Ishikawa (cell line): ENCODE results near the gene ABCA7.

Source experiments
- CEBPB ChIP-seq: IDR thresholded peaks from 2 replicates; pipeline ENCODE4 v1.6.1; 2012
- CREB1 ChIP-seq: IDR thresholded peaks from 2 replicates; pipeline ENCODE4 v1.6.1; 2012; ENCODE audit warnings: low read depth
- EGR1 ChIP-seq: IDR thresholded peaks from 2 replicates; pipeline ENCODE4 v1.6.1; 2012
- EP300 ChIP-seq: IDR thresholded peaks from 2 replicates; pipeline ENCODE4 v1.6.1; 2012; ENCODE audit warnings: borderline replicate concordance
- FOXM1 ChIP-seq: IDR thresholded peaks from 2 replicates; pipeline ENCODE4 v1.6.1; 2012; ENCODE audit warnings: low read depth, borderline replicate concordance
- NFIC ChIP-seq: IDR thresholded peaks from 2 replicates; pipeline ENCODE4 v1.6.1; 2012
- RAD21 ChIP-seq: IDR thresholded peaks from 2 replicates; pipeline ENCODE4 v1.6.1; 2012; ENCODE audit warnings: low read depth
- TAF1 ChIP-seq: IDR thresholded peaks from 2 replicates; pipeline ENCODE4 v1.6.1; 2012; ENCODE audit warnings: low read depth, mild to moderate bottlenecking
- TCF12 ChIP-seq: IDR thresholded peaks from 2 replicates; pipeline ENCODE4 v1.6.1; 2012; ENCODE audit warnings: low read depth
- TEAD4 ChIP-seq: IDR thresholded peaks from 2 replicates; pipeline ENCODE4 v1.6.1; 2012
- YY1 ChIP-seq: IDR thresholded peaks from 2 replicates; pipeline ENCODE4 v1.6.1; 2012; ENCODE audit warnings: low read depth
- ZBTB7A ChIP-seq: IDR thresholded peaks from 2 replicates; pipeline ENCODE4 v1.6.1; 2012; ENCODE audit warnings: low read depth
- TF ChIP-seq, protein P1 (sequence below): IDR thresholded peaks from 2 replicates; pipeline ENCODE4 v1.6.1; 2012; ENCODE audit warnings: low read depth, mild to moderate bottlenecking
- TF ChIP-seq, protein P2 (sequence below): IDR thresholded peaks from 2 replicates; pipeline ENCODE4 v1.6.1; 2012
- TF ChIP-seq, protein P3 (sequence below): IDR thresholded peaks from 2 replicates; pipeline ENCODE4 v1.6.1; 2012

The ABCA7 gene

DNA sequence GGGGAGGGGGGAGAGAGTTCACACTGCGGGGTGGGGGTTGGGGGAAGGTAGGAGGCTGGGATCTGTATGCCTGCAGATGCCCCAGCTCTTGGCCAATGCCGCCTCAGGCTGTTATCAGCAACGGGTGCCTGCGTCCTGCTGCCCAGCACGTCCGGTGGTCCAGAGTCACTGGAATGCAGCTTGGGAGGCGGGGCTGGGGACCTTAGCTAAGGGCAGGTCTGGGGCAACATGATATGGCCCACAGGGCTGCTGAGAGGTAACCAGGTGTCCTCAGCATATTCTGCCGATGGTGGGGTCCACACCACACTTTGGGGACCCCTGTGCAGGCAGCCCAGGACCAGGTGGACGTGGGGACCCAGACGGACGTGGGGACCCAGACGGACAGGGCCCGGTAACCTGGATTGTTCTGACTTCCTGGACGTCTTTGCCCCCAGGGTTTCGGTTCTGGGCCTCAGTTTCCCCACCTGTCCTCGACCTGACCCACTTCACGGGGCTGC, 26.4 kb downstream of the ABCA7 start:
- TF ChIP-seq YY1 = no peak
- TF ChIP-seq, protein P1, sequence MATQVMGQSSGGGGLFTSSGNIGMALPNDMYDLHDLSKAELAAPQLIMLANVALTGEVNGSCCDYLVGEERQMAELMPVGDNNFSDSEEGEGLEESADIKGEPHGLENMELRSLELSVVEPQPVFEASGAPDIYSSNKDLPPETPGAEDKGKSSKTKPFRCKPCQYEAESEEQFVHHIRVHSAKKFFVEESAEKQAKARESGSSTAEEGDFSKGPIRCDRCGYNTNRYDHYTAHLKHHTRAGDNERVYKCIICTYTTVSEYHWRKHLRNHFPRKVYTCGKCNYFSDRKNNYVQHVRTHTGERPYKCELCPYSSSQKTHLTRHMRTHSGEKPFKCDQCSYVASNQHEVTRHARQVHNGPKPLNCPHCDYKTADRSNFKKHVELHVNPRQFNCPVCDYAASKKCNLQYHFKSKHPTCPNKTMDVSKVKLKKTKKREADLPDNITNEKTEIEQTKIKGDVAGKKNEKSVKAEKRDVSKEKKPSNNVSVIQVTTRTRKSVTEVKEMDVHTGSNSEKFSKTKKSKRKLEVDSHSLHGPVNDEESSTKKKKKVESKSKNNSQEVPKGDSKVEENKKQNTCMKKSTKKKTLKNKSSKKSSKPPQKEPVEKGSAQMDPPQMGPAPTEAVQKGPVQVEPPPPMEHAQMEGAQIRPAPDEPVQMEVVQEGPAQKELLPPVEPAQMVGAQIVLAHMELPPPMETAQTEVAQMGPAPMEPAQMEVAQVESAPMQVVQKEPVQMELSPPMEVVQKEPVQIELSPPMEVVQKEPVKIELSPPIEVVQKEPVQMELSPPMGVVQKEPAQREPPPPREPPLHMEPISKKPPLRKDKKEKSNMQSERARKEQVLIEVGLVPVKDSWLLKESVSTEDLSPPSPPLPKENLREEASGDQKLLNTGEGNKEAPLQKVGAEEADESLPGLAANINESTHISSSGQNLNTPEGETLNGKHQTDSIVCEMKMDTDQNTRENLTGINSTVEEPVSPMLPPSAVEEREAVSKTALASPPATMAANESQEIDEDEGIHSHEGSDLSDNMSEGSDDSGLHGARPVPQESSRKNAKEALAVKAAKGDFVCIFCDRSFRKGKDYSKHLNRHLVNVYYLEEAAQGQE = no peak
- no peak for TF ChIP-seq EGR1
- no peak for TF ChIP-seq CEBPB
- no peak for TF ChIP-seq EP300
- no peak for TF ChIP-seq TAF1
- TF ChIP-seq FOXM1 = no peak

DNA sequence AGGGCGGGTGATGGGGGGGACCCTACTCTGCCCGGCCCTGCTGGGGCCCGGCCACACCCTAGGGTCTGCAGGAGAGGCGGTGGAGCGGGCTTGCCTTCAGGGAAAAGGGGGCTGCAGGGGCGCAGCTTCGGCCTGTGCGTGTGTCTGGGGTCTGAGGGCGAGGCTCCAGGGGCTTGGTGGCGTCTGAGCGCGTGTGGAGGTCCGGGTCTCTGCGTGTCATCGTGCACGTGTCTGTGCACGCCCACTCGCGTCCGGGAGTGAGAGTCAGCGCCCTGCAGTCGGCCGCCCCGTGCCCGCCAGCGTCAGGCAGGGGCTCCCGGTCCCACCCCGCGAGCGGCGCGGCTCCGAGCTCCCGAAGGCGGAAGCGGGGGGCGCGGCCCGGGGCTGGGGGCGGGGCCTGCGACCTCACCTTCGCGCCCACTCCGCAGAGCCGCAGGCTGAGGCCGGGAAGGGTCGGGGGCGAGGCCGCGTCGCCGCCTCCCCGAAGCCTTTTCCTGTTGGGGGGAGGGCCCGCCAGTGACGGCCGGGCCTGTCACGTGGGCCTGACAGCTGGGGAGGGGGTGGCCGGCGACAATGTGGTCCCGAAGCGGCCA, 26.9 kb downstream of the ABCA7 start, which contains the start of gene ARHGAP45:
Gene ARHGAP45 (plus strand): TSS at position 420 of the 593 bp plus-strand sequence. CDS start 239 bp downstream, outside the sequence.
- no peak for TF ChIP-seq TCF12
- TF ChIP-seq ZBTB7A = peak; percentile 59; the same call in 1 of the 2 replicates
- TF ChIP-seq, protein P1 = no peak
- TF ChIP-seq, protein P2, sequence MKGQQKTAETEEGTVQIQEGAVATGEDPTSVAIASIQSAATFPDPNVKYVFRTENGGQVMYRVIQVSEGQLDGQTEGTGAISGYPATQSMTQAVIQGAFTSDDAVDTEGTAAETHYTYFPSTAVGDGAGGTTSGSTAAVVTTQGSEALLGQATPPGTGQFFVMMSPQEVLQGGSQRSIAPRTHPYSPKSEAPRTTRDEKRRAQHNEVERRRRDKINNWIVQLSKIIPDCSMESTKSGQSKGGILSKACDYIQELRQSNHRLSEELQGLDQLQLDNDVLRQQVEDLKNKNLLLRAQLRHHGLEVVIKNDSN = peak; percentile 80
- no peak for TF ChIP-seq TAF1
- TF ChIP-seq RAD21 = no peak
- no peak for TF ChIP-seq CREB1
- no peak for TF ChIP-seq YY1
- TF ChIP-seq CEBPB = no peak
- TF ChIP-seq, protein P3, sequence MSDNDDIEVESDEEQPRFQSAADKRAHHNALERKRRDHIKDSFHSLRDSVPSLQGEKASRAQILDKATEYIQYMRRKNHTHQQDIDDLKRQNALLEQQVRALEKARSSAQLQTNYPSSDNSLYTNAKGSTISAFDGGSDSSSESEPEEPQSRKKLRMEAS = peak; percentile 12; the same call in 1 of the 2 replicates
- TF ChIP-seq EGR1 = no peak

DNA sequence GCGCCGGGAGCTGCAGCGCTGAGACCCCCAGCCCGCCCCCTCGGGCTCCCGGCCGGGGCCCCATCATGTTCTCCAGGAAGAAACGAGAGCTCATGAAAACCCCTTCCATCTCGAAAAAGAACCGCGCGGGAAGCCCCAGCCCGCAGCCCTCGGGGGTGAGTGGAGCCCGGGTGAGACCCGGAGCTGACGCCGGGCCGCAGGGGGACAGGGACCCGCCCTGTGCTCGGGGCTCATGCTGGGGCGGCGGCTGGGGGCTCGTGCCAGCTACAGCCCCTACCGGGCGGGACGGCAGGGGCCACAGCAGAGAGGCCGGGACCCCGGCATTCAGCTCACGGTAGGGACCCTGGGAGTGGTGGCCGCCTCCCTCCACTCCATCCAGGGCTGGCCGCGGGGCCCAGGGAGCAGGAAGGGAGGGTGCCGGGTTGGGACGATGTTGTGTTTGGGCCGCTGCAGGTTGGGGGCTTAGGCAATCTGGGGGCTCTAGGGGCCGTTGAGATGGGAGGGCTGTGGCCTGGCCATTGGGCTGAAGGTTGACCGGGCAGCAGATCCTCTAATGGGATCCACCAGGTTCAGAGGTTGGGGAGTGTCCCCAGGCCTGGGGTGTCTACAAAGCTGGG, 27.5 kb downstream of the ABCA7 start:
- TF ChIP-seq ZBTB7A (peak; percentile 83), RAD21 (no peak), FOXM1 (no peak), YY1 (no peak), NFIC (no peak), CREB1 (no peak)
- TF ChIP-seq, protein P2 = no peak

DNA sequence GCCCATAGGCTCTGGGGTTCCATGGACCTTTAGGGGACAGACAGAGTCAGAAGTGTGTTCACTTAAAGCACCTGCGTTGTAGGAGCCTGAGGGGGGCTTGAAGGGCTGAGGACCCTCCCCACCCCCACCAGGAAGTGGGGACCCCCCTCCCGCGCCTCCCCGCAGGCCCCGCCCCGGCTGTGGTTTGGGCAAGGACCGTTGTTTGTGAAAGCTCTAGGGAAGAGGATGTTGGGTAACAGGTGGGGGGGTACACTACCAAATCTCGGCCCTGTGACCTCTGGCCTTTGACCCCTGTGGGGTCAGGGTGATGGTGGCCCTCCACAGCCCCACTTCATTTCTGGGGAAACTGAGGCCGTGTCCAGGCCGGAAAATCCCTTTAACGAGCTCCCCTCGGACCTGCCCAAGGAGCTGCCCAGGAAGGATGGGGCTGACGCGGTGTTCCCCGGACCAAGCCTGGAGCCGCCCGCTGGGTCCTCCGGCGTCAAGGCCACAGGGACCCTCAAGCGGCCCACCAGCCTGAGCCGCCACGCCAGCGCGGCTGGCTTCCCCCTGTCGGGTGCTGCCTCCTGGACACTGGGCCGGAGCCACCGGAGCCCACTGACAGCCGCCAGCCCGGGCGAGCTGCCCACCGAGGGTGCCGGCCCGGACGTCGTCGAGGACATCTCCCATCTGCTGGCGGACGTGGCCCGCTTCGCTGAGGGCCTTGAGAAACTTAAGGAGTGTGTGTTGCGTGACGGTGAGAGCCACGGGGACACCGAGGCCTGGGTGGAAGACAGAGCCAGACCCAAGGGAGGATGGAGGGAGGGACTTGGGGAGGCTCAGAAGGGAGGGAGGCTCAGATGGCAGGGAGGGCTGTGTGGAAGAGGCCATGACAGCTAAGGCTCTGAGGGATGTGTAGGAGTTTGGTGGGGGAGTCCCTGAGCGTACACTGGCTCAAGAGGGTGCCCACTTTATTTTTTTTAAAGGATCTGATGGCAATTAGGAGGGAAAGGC, 28.4 kb downstream of the ABCA7 start:
- TF ChIP-seq YY1 (no peak), NFIC (no peak), CREB1 (no peak), RAD21 (no peak), TEAD4 (no peak), TCF12 (no peak), ZBTB7A (no peak)
- TF ChIP-seq, protein P3 = no peak

DNA sequence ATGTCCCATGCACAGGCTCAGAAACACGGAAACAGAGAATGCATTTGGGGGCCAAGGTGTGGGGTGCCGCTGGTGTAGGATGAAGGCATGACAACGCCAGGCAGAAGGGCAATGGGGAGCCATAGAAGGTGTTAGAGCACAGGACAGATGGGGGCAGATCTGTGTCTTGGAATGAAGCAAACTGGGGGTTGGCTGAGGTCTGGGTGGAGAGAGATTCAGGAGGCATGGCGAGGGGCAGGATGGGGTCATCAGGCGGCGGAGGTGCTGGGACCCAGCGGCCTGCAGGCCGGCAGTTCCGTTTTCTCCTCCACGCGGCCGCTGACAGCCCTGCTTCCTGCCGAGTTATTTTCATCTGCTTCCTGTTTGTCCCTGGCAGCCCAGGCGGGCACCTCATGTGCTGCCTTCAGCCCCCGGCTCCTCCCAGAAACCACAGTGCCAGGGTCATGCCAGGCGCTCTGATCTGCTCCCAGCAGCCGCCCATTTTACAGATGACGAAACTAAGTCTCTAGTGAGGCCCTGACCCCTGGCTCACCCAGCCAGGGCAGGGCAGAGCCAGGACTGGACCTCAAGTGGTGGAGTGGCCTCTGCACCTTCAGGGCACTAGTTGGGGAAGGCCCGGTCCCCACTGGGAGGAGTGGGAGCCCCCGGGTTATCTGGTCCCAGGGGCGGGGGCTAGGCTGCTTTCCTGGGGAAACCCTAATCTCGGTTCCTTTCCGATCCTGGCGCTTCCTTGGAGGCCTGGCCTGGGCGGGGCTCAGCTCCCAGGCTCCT, 29.3 kb downstream of the ABCA7 start:
- TF ChIP-seq NFIC (no peak), CREB1 (no peak), YY1 (no peak), CEBPB (no peak), TAF1 (no peak), EP300 (no peak), EGR1 (no peak), TCF12 (no peak), TEAD4 (no peak), ZBTB7A (no peak), FOXM1 (no peak), RAD21 (no peak)
- TF ChIP-seq, protein P2 = no peak
- TF ChIP-seq, protein P1 = no peak
- TF ChIP-seq, protein P3 = no peak
